Activated B cell treated with CpG ODN at 0.5 μM for 24 hours (primary cell): ENCODE data around the gene NCOA1. TPM values are rescaled to one million over a fixed set of nuclear protein-coding genes. Genes with fewer than 3 reads are reported as not detected.

Source experiments
- ATAC-seq: fragments of 200-7000 bp; cut with Tn5 transposase; one replicate; pipeline ENCODE4 v1.10.0; 2021; ENCODE audit warnings: low read depth, mild to moderate bottlenecking, moderate library complexity
- CTCF ChIA-PET: fragments of 350-600 bp; sonication (Branson Sonifier 250); formaldehyde crosslinking; loops from one replicate; lab custom pipeline; 2021; ENCODE audit warnings: antibody characterized with exemption; lab: Charles Lee
- POLR2A ChIA-PET: fragments of 350-600 bp; sonication (Branson Sonifier 250); formaldehyde crosslinking; loops from one replicate; lab custom pipeline; 2021; ENCODE audit warnings: antibody characterized with exemption; lab: Charles Lee
- DNase-seq: peaks from one replicate; pipeline ENCODE4 v3.0.0; 2022
- H3K27ac Mint-ChIP-seq: one replicate; pipeline ENCODE4 v1.8.0; 2020; ENCODE audit warnings: mixed read lengths
- H3K27me3 Mint-ChIP-seq: one replicate; pipeline ENCODE4 v1.8.0; 2021; ENCODE audit warnings: mixed read lengths
- H3K36me3 Mint-ChIP-seq: one replicate; pipeline ENCODE4 v1.8.0; 2021; ENCODE audit warnings: low read depth, mixed read lengths
- H3K4me1 Mint-ChIP-seq: one replicate; pipeline ENCODE4 v1.8.0; 2021; ENCODE audit warnings: mixed read lengths
- H3K4me3 Mint-ChIP-seq: one replicate; pipeline ENCODE4 v1.8.0; 2020; ENCODE audit warnings: mild to moderate bottlenecking, mixed read lengths
- H3K9me3 Mint-ChIP-seq: one replicate; pipeline ENCODE4 v1.8.0; 2020; ENCODE audit warnings: mixed read lengths
- CTCF ChIP-seq: fragments of 200-600 bp; IDR thresholded peaks from one replicate; pipeline ENCODE4 v1.8.0; 2022; ENCODE audit warnings: antibody characterized with exemption, mild to moderate bottlenecking
- intact Hi-C: fragments of 100-400 bp; cut with micrococcal nuclease; formaldehyde crosslinking; loops from one replicate; pipeline ENCODE4 v1.15.1; 2024
- total RNA-seq: library from RNA; stranded (reverse); gene quantifications from 2 replicates; pipeline ENCODE4 v1.2.3, GENCODE V29; 2022

Gene NCOA1
- total RNA-seq, 1 donor from 2014 or later: 49.5 TPM

DNA sequence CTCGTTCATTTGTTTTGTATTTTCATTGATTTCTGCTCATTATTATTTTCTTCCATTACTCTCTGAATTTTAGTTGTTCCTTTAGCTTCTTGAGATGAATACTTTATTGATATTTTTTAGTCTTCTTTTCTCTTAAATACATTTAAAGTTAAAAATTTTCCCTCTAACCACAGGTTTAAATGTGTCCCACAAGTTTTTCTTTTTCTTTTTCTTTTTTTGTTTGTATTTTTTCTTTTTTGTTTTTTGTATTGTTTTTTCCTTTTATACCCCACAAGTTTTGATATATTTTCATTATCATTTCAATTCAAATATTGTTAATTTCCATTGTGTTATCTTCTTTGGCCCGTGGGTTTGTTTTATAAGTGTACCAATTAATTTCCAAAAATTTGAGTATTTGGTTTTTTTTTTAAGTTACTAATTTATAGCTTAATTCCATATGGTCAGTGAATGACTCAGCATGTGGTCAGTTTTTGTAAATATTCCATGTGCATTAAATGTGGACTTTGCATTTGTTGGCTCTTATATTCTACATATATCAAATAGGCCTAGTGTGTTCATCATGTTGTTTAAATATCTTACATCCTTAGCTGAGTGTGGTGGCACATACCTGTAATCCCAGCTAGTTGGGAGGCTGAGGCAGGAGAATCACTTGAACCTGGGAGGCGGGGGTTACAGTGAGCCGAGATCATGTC, 318.4 kb downstream of the NCOA1 start:
- Mint-ChIP-seq H3K36me3 (peaks cover 24% of the 10 kb centered on the region), H3K4me3 (no peak overlapping the region), H3K4me1 (no peaks in the 10 kb centered on the region), H3K27me3 (no peaks in the 10 kb centered on the region), H3K27ac (no peak overlapping the region), H3K9me3 (peaks cover 6% of the 10 kb centered on the region)
- ChIA-PET CTCF (no interaction called here), POLR2A (interaction anchor here (0.5 to 1.2 kb wide), 2 partner anchors 319 to 402 kb away, joined by 3 to 6 read pairs; partner anchors contain the start of gene NCOA1)
- intact Hi-C loops: no loop called here
- no peak for TF ChIP-seq CTCF
- ATAC-seq (no peak), DNase-seq (no peak)

- CTCF ChIA-PET: no interaction called here
- Mint-ChIP-seq H3K36me3 (peaks cover 38% of the 10 kb centered on the region), H3K4me3 (no peak overlapping the region), H3K27ac (no peak overlapping the region), H3K27me3 (no peaks in the 10 kb centered on the region), H3K9me3 (no peaks in the 10 kb centered on the region), H3K4me1 (no peaks in the 10 kb centered on the region)
- TF ChIP-seq CTCF: no peak
- no peak for ATAC-seq
- intact Hi-C loops: no loop called here
- POLR2A ChIA-PET: no interaction called here
- no peak for DNase-seq
Measured at GRCh38 chr2:24813691-24814137, 322.7 kb downstream of the NCOA1 start.

DNA sequence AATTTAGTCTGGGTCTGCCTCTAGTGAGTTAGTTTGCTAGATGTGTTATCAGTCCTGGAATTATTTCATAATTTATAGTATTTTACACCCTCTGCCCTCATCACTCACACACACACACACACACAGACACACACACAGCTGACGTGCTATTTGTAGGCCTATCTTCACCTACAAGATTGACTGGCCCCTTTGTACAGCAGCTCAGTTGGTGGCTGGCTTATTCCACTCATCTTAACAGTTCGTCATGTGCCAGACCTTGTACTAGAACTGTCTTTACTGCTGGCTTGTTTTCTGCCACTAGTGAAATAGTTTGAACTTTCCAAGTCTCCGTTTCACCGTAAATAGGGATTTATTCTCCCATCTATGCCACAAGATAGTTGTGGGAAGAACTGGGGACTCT, 323.5 kb downstream of the NCOA1 start:
- no peak overlapping the region for H3K4me3 Mint-ChIP-seq
- CTCF ChIA-PET: no interaction called here
- POLR2A ChIA-PET: no interaction called here

GRCh38 chr2:24815171-24815570, 324.1 kb downstream of the NCOA1 start:
- H3K4me3 Mint-ChIP-seq: no peak overlapping the region
- intact Hi-C loops: no loop called here
- ChIA-PET POLR2A (no interaction called here), CTCF (interaction anchor here (1.9 kb wide), 1 partner anchor 12 kb away, joined by 4 read pairs; no protein-coding TSS in a partner anchor)
- DNase-seq (no peak), ATAC-seq (no peak)
- no peak overlapping the region for H3K27ac Mint-ChIP-seq
- no peaks in the 10 kb centered on the region for H3K4me1 Mint-ChIP-seq
- no peaks in the 10 kb centered on the region for H3K9me3 Mint-ChIP-seq
- H3K27me3 Mint-ChIP-seq: no peaks in the 10 kb centered on the region
- no peak for TF ChIP-seq CTCF
- peaks cover 46% of the 10 kb centered on the region for H3K36me3 Mint-ChIP-seq

More for the DNA sequence above, 323.5 kb downstream of the NCOA1 start:
- intact Hi-C loops: no loop called here
- DNase-seq: no peak
- Mint-ChIP-seq H3K27me3 (no peaks in the 10 kb centered on the region), H3K4me1 (no peaks in the 10 kb centered on the region), H3K27ac (no peak overlapping the region), H3K36me3 (peaks cover 42% of the 10 kb centered on the region), H3K9me3 (no peaks in the 10 kb centered on the region)
- ATAC-seq: no peak
- TF ChIP-seq CTCF: no peak

GRCh38 chr2:24816404-24816803, 325.4 kb downstream of the NCOA1 start:
- Mint-ChIP-seq H3K4me1 (no peaks in the 10 kb centered on the region), H3K9me3 (no peaks in the 10 kb centered on the region), H3K27ac (no peak overlapping the region), H3K36me3 (peaks cover 59% of the 10 kb centered on the region), H3K4me3 (no peak overlapping the region), H3K27me3 (no peaks in the 10 kb centered on the region)
- TF ChIP-seq CTCF: no peak
- intact Hi-C loops: no loop called here
- DNase-seq: no peak
- CTCF ChIA-PET: interaction anchor here (1.9 kb wide), 1 partner anchor 11 kb away, joined by 4 read pairs; no protein-coding TSS in a partner anchor
- ATAC-seq: no peak
- POLR2A ChIA-PET: no interaction called here
